Measurements from ENCODE around the gene RSPRY1. TPM values are rescaled to one million over a fixed set of nuclear protein-coding genes. Genes with fewer than 3 reads are reported as not detected.

The RSPRY1 gene
- polyA plus RNA-seq (2011; rRNA removed): 50.0 and 58.5 TPM in 2 replicates
- polyA plus RNA-seq (2012; cell fraction: cytosol; rRNA removed): 13.3 and 15.2 TPM in 2 replicates
- 8.6 and 13.4 TPM in 2 replicates for polyA plus RNA-seq (2012; cell fraction: nucleus; rRNA removed)
- polyA plus RNA-seq (2017; fragmentation: RNase III; extraction: RNeasy Plus Mini Kit Qiagen cat#74134 plus additional on column Dnase treatment): 30.2 to 32.2 TPM (median 31.9 TPM) in 3 replicates
- polyA minus RNA-seq (2011; rRNA and poly(A)+ RNA removed): 95.7 and 103 TPM in 2 replicates

- CTCF ChIA-PET: interaction anchor here (0.7 to 2.1 kb wide), 11 partner anchors 11 to 250 kb away, joined by 3 to 6 read pairs (median 3); partner anchors contain the start of gene ARL2BP
- TF ChIP-seq MAX (IDR thresholded peaks at IDR 0.05) (0 out of 2 replicates have a peak, but pooled peaks have one; percentile 32), NPAS2 (CRISPR knock-in tag; IDR thresholded peaks at IDR 0.05; ENCODE audit: borderline replicate concordance) (no peak), CTCF (IDR thresholded peaks at IDR 0.05) (no peak), ZFP36 (IDR thresholded peaks at IDR 0.05; ENCODE audit: borderline replicate concordance, partially characterized antibody) (no peak), POLR2A (IDR thresholded peaks at IDR 0.05; ENCODE audit: low read length) (peak; percentile 88), CHD4 (IDR thresholded peaks at IDR 0.05; ENCODE audit: borderline replicate concordance) (no peak), EHF (CRISPR knock-in tag; IDR thresholded peaks at IDR 0.05) (no peak), HEYL (CRISPR knock-in tag; IDR thresholded peaks at IDR 0.05) (no peak), EP300 (IDR thresholded peaks at IDR 0.05) (no peak), CBX8 (IDR thresholded peaks at IDR 0.05) (no peak), HOXB5 (CRISPR knock-in tag; IDR thresholded peaks at IDR 0.05) (peak; percentile 80; the same call in 1 of the 2 replicates), PHF8 (IDR thresholded peaks at IDR 0.05; ENCODE audit: borderline replicate concordance, low read depth) (peak; percentile 79), FOSB (CRISPR knock-in tag; IDR thresholded peaks at IDR 0.05) (no peak), HES2 (IDR thresholded peaks at IDR 0.05) (no peak), BCL3 (IDR thresholded peaks at IDR 0.05) (0 out of 3 replicates have a peak, but pooled peaks have one; percentile 30), RAD21 (conservative IDR thresholded peaks at IDR 0.05 in 1 of 2, IDR thresholded peaks at IDR 0.05 in 1 of 2) (no peak), FOXS1 (CRISPR knock-in tag; IDR thresholded peaks at IDR 0.05) (no peak), HDAC2 (IDR thresholded peaks at IDR 0.05) (no peak), RNF2 (IDR thresholded peaks at IDR 0.05; ENCODE audit: borderline replicate concordance, low read depth) (no peak), HOXB13 (CRISPR knock-in tag; IDR thresholded peaks at IDR 0.05; ENCODE audit: low read depth) (no peak), RCOR1 (IDR thresholded peaks at IDR 0.05; ENCODE audit: low read depth, low read length) (no peak), CBX2 (IDR thresholded peaks at IDR 0.05; ENCODE audit: borderline replicate concordance, low read depth) (no peak), ZNF302 (CRISPR knock-in tag; IDR thresholded peaks at IDR 0.05) (no peak), E2F6 (IDR thresholded peaks at IDR 0.05; ENCODE audit: borderline replicate concordance, low read depth) (no peak), CHD2 (IDR thresholded peaks at IDR 0.05; ENCODE audit: low read length, partially characterized antibody) (no peak), NR3C1 (IDR thresholded peaks at IDR 0.05) (no peak), ELK1 (IDR thresholded peaks at IDR 0.05; ENCODE audit: low read depth, low read length) (no peak), ZC3H11A (IDR thresholded peaks at IDR 0.05) (no peak), HMGXB4 (CRISPR knock-in tag; IDR thresholded peaks at IDR 0.05; ENCODE audit: borderline replicate concordance) (no peak), JUNB (IDR thresholded peaks at IDR 0.05) (no peak), POLR2AphosphoS2 (conservative IDR thresholded peaks at IDR 0.05; ENCODE audit: low read length) (no peak), GATA3 (IDR thresholded peaks at IDR 0.05; ENCODE audit: borderline replicate concordance) (no peak)
Measured at GRCh38 chr16:57185945-57186871, at the start of gene RSPRY1, which contains the start of gene PSME3IP1. RSPRY1 (plus strand) TSS chr16:57186329; CDS start chr16:57204659, 18,330 bp downstream. PSME3IP1 (minus strand) TSS chr16:57186039; CDS start chr16:57173854, 12,185 bp downstream.

More at GRCh38 chr16:57185945-57186871, at the start of gene RSPRY1, which contains the start of gene PSME3IP1:
- H3K4me2 ChIP-seq: peak within 1 kb of the TSS; percentile 95
- H3K27ac ChIP-seq: peak within 1 kb of the TSS; percentile 88 to 99
- peak within 1 kb of the TSS; percentile 88 for H3K4me3 ChIP-seq
- POLR2A ChIA-PET: interaction anchor here (0.6 to 1.5 kb wide), 12 partner anchors 9 to 261 kb away, joined by 3 to 13 read pairs (median 3); partner anchors contain the start of genes ARL2BP, CIAPIN1, COQ9 and CPNE2
- peak; percentile 92 to 97 for ATAC-seq
- H3K9me3 ChIP-seq: no peaks in the 10 kb centered on the region
- peak; percentile 100 for DNase-seq (ENCODE audit: low read depth in 1 of 2, low spot score in 1 of 2)
- peak; percentile 67 for FAIRE-seq
- 1% methylated on average over 54 of the region's 64 CpGs for WGBS (ENCODE audit: missing lambda C conversion rate)
- peaks cover 24% of the 10 kb centered on the region for H3K4me1 ChIP-seq
